ENCODE measurements around the gene INTS1.

- TF ChIP-seq CTCF (IDR thresholded peaks at IDR 0.05) = no peak
- no peak for TF ChIP-seq POLR2A (IDR thresholded peaks at IDR 0.05)
These were observed 61.6 kb downstream of the INTS1 start for GRCh38 chr7:1442355-1443124.

All from heart left ventricle (tissue), 13 donors.